HG02623 (cell line): ENCODE data around the gene THAP6.

Experiments
- ATAC-seq: cut with Tn5 transposase; IDR thresholded peaks from one replicate; pipeline ENCODE4 v1.9.1; 2021; ENCODE audit warnings: moderate library complexity; ENCODE audit not compliant: unreplicated experiment

The THAP6 gene

GRCh38 chr4:75566911-75567310, 52.6 kb downstream of the THAP6 start:
- no peak for ATAC-seq

DNA sequence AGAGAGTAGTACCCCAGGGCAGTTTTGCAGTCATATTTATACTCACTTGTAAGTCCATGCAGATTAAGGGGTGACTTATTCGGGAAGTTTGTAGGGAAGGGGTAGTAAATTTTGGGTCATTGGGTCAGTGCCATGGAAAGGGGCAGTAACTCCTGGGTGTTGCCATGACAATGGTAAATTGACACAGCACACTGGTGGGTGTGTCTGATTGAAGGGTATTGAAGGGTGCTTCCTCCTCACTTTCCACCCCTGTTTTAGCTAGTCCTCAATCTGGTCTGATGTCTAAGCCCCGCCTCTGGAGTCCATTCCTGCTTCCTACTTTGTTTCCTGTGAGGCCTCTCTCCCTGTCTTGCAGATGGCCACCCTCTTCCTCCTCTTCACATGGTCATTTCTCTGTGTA, 53.5 kb downstream of the THAP6 start:
- no peak for ATAC-seq
